HCT116 (cell line): ENCODE data around the gene UBE2F.

Source experiments
- CTCF ChIP-seq, 3 experiments: fragments of 200-600 bp in 1 of 3; sonication (generic) in 1 of 3; IDR thresholded peaks in 2 of 3; conservative IDR thresholded peaks in 1 of 3; 2 replicates each; pipeline ENCODE4 v1.5.1; 2012 to 2017; ENCODE audit warnings: low read depth in 2 of 3, low read length in 2 of 3, antibody characterized with exemption in 1 of 3, borderline replicate concordance in 1 of 3, control low read depth in 1 of 3, mild to moderate bottlenecking in 1 of 3, mixed read lengths in 1 of 3, mixed run types in 1 of 3, moderate library complexity in 1 of 3; ENCODE audit not compliant: insufficient read depth in 1 of 3
- RAD21 ChIP-seq: IDR thresholded peaks from 2 replicates; pipeline ENCODE4 v1.6.1; 2012; ENCODE audit warnings: low read depth, mild to moderate bottlenecking
- TCF7L2 ChIP-seq: IDR thresholded peaks from 2 replicates; pipeline ENCODE4 v1.7.0; 2011; ENCODE audit warnings: borderline replicate concordance, inconsistent platforms; ENCODE audit not compliant: insufficient read depth, insufficient read length; ENCODE audit errors: extremely low read depth
- ZBTB33 ChIP-seq: IDR thresholded peaks from 2 replicates; pipeline ENCODE4 v1.6.1; 2011; ENCODE audit warnings: mild to moderate bottlenecking, low read length, moderate library complexity; ENCODE audit not compliant: insufficient replicate concordance; ENCODE audit errors: extremely low read depth

DNA sequence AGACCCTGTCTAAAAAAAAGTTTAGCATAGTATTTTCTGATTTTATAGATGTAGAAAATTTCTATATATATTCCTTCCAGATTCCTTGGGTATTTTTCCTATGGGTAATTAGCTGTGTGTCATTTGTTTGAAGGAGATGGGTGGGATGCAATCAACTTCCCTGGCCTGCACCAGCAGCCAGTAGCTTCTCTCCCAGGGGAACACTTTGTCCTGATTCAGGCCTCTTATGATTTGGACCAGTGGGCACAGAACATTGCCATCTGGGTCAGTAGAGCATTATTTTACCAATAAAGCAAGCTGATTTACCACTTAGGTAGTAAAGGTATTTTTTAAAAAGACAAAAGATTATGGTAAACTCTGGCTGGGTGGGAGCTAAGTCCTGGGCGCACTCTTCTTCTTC lies 26.9 kb downstream of the UBE2F start:
- TF ChIP-seq CTCF (IDR thresholded peaks at IDR 0.05 in 2 of 3, conservative IDR thresholded peaks at IDR 0.05 in 1 of 3; ENCODE audit: borderline replicate concordance in 1 of 3, insufficient read depth in 1 of 3, low read depth in 2 of 3, low read length in 2 of 3) (no peak), ZBTB33 (no peak), TCF7L2 (no peak), RAD21 (no peak)
